HPDE6-E6E7 (cell line): Measurements from ENCODE around the gene WDR54.
A peak's percentile ranks its signal among the peaks of the same experiment; 100 is the strongest.
"Not testable (repeated sequence)": the region's sequence is repeated elsewhere in the genome, so short reads cannot be mapped to it uniquely, and the experiment has no call there.

ENCODE experiments used
- DNase-seq: peaks from one replicate; pipeline ENCODE4 v3.0.0; 2011; ENCODE audit warnings: missing footprints; ENCODE audit errors: extremely low spot score

Gene WDR54

GRCh38 chr2:74406035-74406434, 15.5 kb upstream of the WDR54 start:
- no peak for DNase-seq

GRCh38 chr2:74407682-74408081, 13.8 kb upstream of the WDR54 start:
- DNase-seq: no peak

- no peak for DNase-seq
Observed at GRCh38 chr2:74413001-74413698, 8.4 kb upstream of the WDR54 start.

- no peak for DNase-seq
Observed at GRCh38 chr2:74414441-74414840, 7.1 kb upstream of the WDR54 start.

GRCh38 chr2:74414881-74415761, 6.4 kb upstream of the WDR54 start:
- no peak for DNase-seq

- no peak for DNase-seq
Observed at GRCh38 chr2:74415762-74416395, 5.7 kb upstream of the WDR54 start.

GRCh38 chr2:74416778-74417177, 4.8 kb upstream of the WDR54 start:
- no peak for DNase-seq

- no peak for DNase-seq
Observed at GRCh38 chr2:74417197-74417596, 4.3 kb upstream of the WDR54 start.

- DNase-seq: no peak
Observed at GRCh38 chr2:74417763-74418162, 3.8 kb upstream of the WDR54 start.

- no peak for DNase-seq
Observed at GRCh38 chr2:74418312-74418711, 3.2 kb upstream of the WDR54 start.

GRCh38 chr2:74419345-74419744, 2.2 kb upstream of the WDR54 start:
- DNase-seq: no peak

GRCh38 chr2:74420006-74420405, 1.5 kb upstream of the WDR54 start:
- DNase-seq: no peak

- not testable (repeated sequence) for DNase-seq
Observed at GRCh38 chr2:74420443-74421103, 957 bp upstream of the WDR54 start.

- no peak for DNase-seq
Observed at GRCh38 chr2:74423231-74424095, 1.9 kb downstream of the WDR54 start.

- no peak for DNase-seq
Observed at GRCh38 chr2:74424139-74424992, 2.8 kb downstream of the WDR54 start.

GRCh38 chr2:74424995-74425406, 3.5 kb downstream of the WDR54 start:
- no peak for DNase-seq

GRCh38 chr2:74425523-74425922, 4.0 kb downstream of the WDR54 start:
- peak; percentile 97 for DNase-seq

- no peak for DNase-seq
Observed at GRCh38 chr2:74426181-74426758, 4.7 kb downstream of the WDR54 start.

- DNase-seq: no peak
Observed at GRCh38 chr2:74427551-74427950, 6.0 kb downstream of the WDR54 start.

GRCh38 chr2:74428675-74429074, 7.1 kb downstream of the WDR54 start:
- no peak for DNase-seq
